Nephron progenitor cell (in vitro differentiated cells): ENCODE data around the gene TNP1.
A peak's percentile ranks its signal among the peaks of the same experiment; 100 is the strongest.

Experiments used
- DNase-seq: peaks from one replicate; pipeline ENCODE4 v3.0.0; 2021
- H3K27ac Mint-ChIP-seq: 2 replicates; pipeline ENCODE4 v1.8.0; 2021; ENCODE audit warnings: mild to moderate bottlenecking, moderate library complexity, mixed read lengths
- H3K27me3 Mint-ChIP-seq: 2 replicates; pipeline ENCODE4 v1.8.0; 2021; ENCODE audit warnings: mild to moderate bottlenecking, low read depth, mixed read lengths; ENCODE audit not compliant: poor library complexity
- H3K36me3 Mint-ChIP-seq: 2 replicates; pipeline ENCODE4 v1.8.0; 2021; ENCODE audit warnings: low read depth, mixed read lengths
- H3K4me1 Mint-ChIP-seq: 2 replicates; pipeline ENCODE4 v1.8.0; 2021; ENCODE audit warnings: mixed read lengths
- H3K4me3 Mint-ChIP-seq: 2 replicates; pipeline ENCODE4 v1.8.0; 2021; ENCODE audit warnings: mild to moderate bottlenecking, moderate library complexity, mixed read lengths
- H3K9me3 Mint-ChIP-seq: 2 replicates; pipeline ENCODE4 v1.8.0; 2021; ENCODE audit warnings: mild to moderate bottlenecking, moderate library complexity, mixed read lengths
- TF ChIP-seq, protein P1 (sequence below): fragments of 200-600 bp; sonication (generic); IDR thresholded peaks from 2 replicates; pipeline ENCODE4 v1.5.0; 2021; ENCODE audit warnings: antibody characterized with exemption

The TNP1 gene

DNA sequence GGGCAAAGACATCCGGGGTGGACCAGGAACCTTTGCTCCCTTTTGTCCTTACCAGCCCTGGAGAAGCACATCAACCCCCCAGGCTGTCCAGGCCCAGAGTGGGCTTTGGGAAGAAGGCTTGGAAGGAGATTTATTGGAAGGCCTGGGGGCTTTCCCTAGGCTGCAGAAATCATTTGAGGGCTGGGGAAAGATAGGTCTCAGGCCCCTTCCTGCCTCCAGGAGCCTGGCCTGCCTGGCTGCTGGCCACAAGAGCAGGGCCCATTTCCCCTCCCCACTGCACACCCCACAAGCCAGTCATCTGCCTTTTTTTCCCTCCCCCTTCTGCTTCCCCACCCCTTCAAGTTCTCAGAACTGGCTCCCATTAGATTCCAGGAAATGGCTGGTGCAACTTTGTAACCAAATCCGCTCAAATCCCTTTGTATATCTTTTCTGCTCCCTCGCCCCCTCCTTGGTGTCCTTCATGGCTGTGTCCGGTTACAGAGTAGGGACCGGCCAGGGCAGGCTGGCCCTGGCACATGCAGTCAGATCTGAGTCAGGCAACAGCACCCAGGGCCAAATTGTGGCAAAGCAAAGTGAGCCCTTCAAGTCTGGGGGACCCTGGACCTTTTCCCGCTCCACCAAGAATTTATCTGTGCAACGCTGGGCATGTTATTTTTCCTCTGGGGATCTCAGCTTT is 20.8 kb upstream of the TNP1 start:
- Mint-ChIP-seq H3K36me3 (no peaks in the 10 kb centered on the region), H3K27me3 (peaks cover 3% of the 10 kb centered on the region), H3K27ac (peak overlapping the region; percentile 93), H3K4me3 (no peak overlapping the region), H3K9me3 (peaks cover 6% of the 10 kb centered on the region), H3K4me1 (peaks cover 44% of the 10 kb centered on the region)
- TF ChIP-seq, protein P1, sequence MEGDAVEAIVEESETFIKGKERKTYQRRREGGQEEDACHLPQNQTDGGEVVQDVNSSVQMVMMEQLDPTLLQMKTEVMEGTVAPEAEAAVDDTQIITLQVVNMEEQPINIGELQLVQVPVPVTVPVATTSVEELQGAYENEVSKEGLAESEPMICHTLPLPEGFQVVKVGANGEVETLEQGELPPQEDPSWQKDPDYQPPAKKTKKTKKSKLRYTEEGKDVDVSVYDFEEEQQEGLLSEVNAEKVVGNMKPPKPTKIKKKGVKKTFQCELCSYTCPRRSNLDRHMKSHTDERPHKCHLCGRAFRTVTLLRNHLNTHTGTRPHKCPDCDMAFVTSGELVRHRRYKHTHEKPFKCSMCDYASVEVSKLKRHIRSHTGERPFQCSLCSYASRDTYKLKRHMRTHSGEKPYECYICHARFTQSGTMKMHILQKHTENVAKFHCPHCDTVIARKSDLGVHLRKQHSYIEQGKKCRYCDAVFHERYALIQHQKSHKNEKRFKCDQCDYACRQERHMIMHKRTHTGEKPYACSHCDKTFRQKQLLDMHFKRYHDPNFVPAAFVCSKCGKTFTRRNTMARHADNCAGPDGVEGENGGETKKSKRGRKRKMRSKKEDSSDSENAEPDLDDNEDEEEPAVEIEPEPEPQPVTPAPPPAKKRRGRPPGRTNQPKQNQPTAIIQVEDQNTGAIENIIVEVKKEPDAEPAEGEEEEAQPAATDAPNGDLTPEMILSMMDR = no peak
- DNase-seq = peak; percentile 12

DNA sequence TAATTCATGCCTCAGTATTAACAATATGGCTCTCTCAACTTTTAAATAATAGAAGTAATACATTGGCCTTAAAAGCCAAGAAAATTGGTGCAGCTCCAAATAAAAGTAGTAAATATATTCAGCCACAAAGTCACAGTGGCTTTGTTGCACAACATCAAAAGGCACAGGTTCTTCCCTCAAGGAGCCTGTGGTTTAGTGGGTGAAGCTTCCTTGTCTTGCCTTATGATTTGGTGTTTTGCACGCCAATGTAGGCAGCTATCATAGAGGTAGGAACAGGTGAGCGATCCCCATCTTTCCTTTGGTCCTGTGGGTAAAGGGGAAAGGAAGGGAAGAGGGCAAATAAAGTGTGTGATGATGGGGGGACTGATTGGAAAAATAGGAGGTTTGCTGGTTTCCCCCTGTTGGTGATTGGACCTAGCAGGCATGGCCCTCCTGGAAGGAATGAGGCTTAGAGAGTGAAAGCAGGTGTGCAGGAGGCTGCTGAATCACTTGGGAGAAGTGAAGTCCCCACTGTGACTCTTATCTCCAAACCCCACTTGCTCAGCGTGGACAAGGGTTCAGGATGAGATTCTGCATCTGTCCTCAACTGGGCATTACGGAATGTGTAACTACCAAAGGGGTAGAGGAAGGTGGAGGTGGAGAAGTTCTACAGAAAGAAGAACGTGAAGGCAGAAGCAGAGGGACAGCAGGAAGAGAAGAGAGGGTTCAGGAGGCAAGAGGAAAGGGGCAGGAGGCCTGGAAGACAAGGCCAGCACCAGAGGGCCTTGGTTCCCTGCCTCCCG is 20.1 kb upstream of the TNP1 start:
- TF ChIP-seq, protein P1 = no peak
- Mint-ChIP-seq H3K36me3 (no peaks in the 10 kb centered on the region), H3K27ac (peak overlapping the region; percentile 96), H3K4me3 (peak overlapping the region; percentile 49), H3K27me3 (peaks cover 3% of the 10 kb centered on the region), H3K9me3 (peaks cover 5% of the 10 kb centered on the region), H3K4me1 (peaks cover 44% of the 10 kb centered on the region)
- DNase-seq = no peak

- H3K27me3 Mint-ChIP-seq = peaks cover 3% of the 10 kb centered on the region
- no peak for DNase-seq
- H3K27ac Mint-ChIP-seq = no peak overlapping the region
- peaks cover 34% of the 10 kb centered on the region for H3K4me1 Mint-ChIP-seq
- no peaks in the 10 kb centered on the region for H3K36me3 Mint-ChIP-seq
- H3K9me3 Mint-ChIP-seq = no peaks in the 10 kb centered on the region
- TF ChIP-seq, protein P1 = no peak
- no peak overlapping the region for H3K4me3 Mint-ChIP-seq
Observed at GRCh38 chr2:216878072-216878471, 18.2 kb upstream of the TNP1 start.

- DNase-seq = no peak
- Mint-ChIP-seq H3K27ac (no peak overlapping the region), H3K27me3 (peaks cover 3% of the 10 kb centered on the region), H3K4me1 (peaks cover 38% of the 10 kb centered on the region), H3K4me3 (no peak overlapping the region), H3K36me3 (no peaks in the 10 kb centered on the region), H3K9me3 (no peaks in the 10 kb centered on the region)
- TF ChIP-seq, protein P1 = no peak
Observed at GRCh38 chr2:216877085-216877484, 17.2 kb upstream of the TNP1 start.

- no peak for DNase-seq
- H3K27ac Mint-ChIP-seq = no peak overlapping the region
- TF ChIP-seq, protein P1 = no peak
Observed at GRCh38 chr2:216875862-216876261, 16.0 kb upstream of the TNP1 start.

More at GRCh38 chr2:216875862-216876261, 16.0 kb upstream of the TNP1 start:
- H3K4me3 Mint-ChIP-seq = no peak overlapping the region
- H3K36me3 Mint-ChIP-seq = no peaks in the 10 kb centered on the region
- peaks cover 29% of the 10 kb centered on the region for H3K4me1 Mint-ChIP-seq
- no peaks in the 10 kb centered on the region for H3K9me3 Mint-ChIP-seq
- no peaks in the 10 kb centered on the region for H3K27me3 Mint-ChIP-seq
